Measurements from ENCODE around the gene UFSP1. TPM values are rescaled to one million over a fixed set of nuclear protein-coding genes. Genes with fewer than 3 reads are reported as not detected.

Gene UFSP1
- 3.8 and 7.9 TPM in 2 replicates for total RNA-seq

GRCh38 chr7:100888988-100889750 lies at the start of gene UFSP1:
UFSP1 (minus strand) TSS chr7:100889715; CDS start chr7:100889271, 444 bp downstream.

DNA sequence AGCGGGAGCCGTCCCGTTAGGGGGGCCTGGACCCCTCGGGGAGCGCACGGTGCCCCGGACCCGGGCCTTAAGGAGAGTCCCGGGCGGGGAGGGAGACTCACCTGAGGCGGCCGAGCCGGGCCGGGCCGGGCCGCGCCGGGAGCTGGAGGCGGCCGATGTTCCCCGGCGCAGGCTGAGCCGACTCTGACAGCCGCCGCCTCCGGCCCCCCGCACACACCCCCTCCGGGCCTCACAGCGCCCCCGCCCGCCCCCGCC lies 6.1 kb upstream of the UFSP1 start, which contains the start of gene ACHE:
Gene ACHE (minus strand): TSS at position 188 of the 255 bp plus-strand sequence. CDS start 1,656 bp downstream, outside the sequence.

DNA sequence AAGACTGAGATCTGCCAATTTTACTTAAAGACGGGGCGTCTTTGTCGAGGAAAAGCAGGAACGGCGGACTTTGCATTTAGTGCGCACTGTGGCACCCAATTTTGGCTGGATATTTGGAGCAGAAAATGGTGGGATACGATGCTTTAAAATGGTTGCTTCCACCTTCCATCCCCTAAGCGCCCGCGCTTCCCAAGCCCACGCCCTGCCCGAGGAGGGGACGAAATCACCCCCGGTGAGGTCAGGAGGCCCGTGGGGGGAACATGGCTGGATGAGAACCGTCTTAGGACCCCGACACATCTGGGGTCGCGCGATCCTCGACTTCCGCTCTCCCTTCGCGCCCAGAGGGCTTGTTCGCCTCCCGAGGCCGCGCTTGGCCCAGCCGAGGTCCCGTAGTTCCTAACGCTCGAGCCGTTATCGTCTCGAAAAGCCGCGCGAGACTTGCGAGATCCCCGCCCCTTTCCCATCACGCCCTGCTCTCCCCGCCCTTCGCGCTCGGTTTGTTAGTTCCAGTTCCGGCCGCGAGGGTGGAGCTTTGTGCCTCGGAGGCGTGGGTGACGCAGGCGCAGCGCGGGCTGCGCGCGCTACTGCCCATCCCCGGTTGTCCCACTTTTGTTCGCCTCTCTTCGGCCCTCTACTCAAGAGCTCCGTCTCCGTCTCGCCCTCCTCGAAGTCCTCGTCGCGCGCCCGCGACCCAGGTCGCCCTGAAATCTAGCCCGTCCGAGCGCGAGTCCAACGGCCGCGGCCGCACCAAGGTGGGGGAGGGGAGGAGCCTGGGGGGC lies 14.7 kb downstream of the UFSP1 start, which contains the start of gene SRRT:
Gene SRRT (plus strand): TSS at position 527 of the 779 bp plus-strand sequence. CDS start 488 bp downstream, outside the sequence.

GRCh38 chr7:100867040-100867775 lies 22.3 kb downstream of the UFSP1 start, which contains the start of gene TRIP6:
TRIP6 (plus strand) TSS chr7:100867387; CDS start chr7:100867498, 111 bp downstream.

GRCh38 chr7:100852048-100852872 lies 37.3 kb downstream of the UFSP1 start, which contains the start of gene SLC12A9:
SLC12A9 (plus strand) TSS chr7:100852713; CDS start chr7:100854198, 1,485 bp downstream.

Other genes starting within 250 kb of the UFSP1 start
- gene TFR2, start 248.2 kb downstream of the UFSP1 start, total RNA-seq, result under 0.01 and 0.14 TPM in 2 replicates
- gene ACTL6B, start 233.3 kb downstream of the UFSP1 start, total RNA-seq, result not detected in 2 replicates
- gene GNB2, start 216.0 kb downstream of the UFSP1 start, total RNA-seq, result 82.7 and 130 TPM in 2 replicates
- gene GIGYF1, start 195.5 kb downstream of the UFSP1 start, total RNA-seq, result 10.3 and 16.4 TPM in 2 replicates
- gene POP7, start 183.6 kb downstream of the UFSP1 start, total RNA-seq, result 32.2 and 39.6 TPM in 2 replicates
- not detected in 2 replicates for gene EPO, start 169.2 kb downstream of the UFSP1 start, total RNA-seq
- gene ZAN, start 156.1 kb downstream of the UFSP1 start, total RNA-seq, result not detected in 2 replicates
- gene EPHB4, start 62.2 kb downstream of the UFSP1 start, total RNA-seq, result 125 and 255 TPM in 2 replicates
- 11.3 and 13.5 TPM in 2 replicates for gene SLC12A9, start 37.0 kb downstream of the UFSP1 start, total RNA-seq
- 47.5 and 64.7 TPM in 2 replicates for gene TRIP6, start 22.3 kb downstream of the UFSP1 start, total RNA-seq
- 22.6 and 35.6 TPM in 2 replicates for gene SRRT, start 14.6 kb downstream of the UFSP1 start, total RNA-seq
- under 0.01 and 0.28 TPM in 2 replicates for gene ACHE, start 6.2 kb upstream of the UFSP1 start, total RNA-seq
- gene MUC3A, start 59.8 kb upstream of the UFSP1 start, total RNA-seq, result not detected in 2 replicates
- gene MUC12, start 79.8 kb upstream of the UFSP1 start, total RNA-seq, result not detected in 2 replicates
- gene MUC17, start 130.4 kb upstream of the UFSP1 start, total RNA-seq, result not detected in 2 replicates
- gene TRIM56, start 195.8 kb upstream of the UFSP1 start, total RNA-seq, result 5.1 and 20.1 TPM in 2 replicates
- 18.5 and 176 TPM in 2 replicates for gene SERPINE1, start 237.4 kb upstream of the UFSP1 start, total RNA-seq